A549 treated with DMSO at 1 μM for 4 hours (cell line): ENCODE measurements around the gene CIART. TPM values are rescaled to one million over a fixed set of nuclear protein-coding genes. Genes with fewer than 3 reads are reported as not detected.

Source experiments
- total RNA-seq: library from RNA; stranded (reverse); fragments of 200-300 nt; extraction: Qiagen RNA extraction; gene quantifications from 5 replicates; pipeline ENCODE4 v1.2.3, GENCODE V29; 2022; ENCODE audit warnings: low read depth

The CIART gene, protein sequence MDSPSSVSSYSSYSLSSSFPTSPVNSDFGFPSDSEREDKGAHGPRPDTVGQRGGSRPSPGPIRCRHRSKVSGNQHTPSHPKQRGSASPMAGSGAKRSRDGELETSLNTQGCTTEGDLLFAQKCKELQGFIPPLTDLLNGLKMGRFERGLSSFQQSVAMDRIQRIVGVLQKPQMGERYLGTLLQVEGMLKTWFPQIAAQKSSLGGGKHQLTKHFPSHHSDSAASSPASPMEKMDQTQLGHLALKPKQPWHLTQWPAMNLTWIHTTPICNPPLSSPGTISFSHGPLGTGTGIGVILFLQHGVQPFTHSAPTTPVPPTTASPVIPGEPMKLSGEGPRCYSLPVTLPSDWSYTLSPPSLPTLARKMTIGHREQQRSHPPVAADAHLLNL
- 0.30 to 0.55 TPM (median 0.53 TPM) in 5 replicates for total RNA-seq

DNA sequence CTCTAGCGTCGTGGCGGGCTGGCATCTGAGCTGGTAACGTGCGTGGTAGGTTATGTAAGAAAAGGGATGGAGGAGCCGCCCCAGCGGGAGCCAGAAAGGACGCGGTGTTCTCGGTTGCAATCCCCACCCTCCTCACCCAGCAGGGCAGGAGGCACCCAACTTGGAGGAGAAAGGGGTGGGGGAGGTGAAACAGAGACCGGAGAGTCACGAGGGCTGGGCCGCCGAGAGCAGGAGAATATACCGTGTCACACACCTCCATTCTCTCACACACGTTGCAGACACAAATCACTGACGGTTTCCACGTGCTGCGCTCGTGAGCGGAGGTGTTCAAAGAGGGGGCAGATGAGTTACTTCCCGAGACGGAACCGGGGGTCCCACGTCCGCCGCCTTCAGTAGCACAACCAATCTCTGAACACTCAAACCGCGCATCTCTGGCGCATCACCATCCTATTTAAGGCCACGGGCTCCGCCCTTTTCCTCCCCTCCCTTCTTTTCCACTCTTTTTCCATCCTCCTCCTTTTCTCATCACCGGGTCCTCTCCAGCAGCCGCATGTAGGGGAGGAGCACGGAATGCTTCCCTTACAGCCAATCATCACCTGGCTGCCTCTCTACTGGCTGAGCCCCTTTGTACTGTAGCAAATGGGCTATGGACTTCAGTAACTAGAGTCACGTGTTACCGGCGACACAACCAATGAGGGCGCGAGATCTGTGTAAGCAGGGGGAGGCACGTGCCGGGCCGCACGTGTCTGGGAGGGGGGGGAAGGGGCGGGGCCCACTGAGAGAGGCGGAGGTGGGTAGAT lies at the start of gene CIART:
CIART (plus strand) TSS at position 797 of the 800 bp plus-strand sequence. CDS start 714 bp downstream, outside the sequence.

DNA sequence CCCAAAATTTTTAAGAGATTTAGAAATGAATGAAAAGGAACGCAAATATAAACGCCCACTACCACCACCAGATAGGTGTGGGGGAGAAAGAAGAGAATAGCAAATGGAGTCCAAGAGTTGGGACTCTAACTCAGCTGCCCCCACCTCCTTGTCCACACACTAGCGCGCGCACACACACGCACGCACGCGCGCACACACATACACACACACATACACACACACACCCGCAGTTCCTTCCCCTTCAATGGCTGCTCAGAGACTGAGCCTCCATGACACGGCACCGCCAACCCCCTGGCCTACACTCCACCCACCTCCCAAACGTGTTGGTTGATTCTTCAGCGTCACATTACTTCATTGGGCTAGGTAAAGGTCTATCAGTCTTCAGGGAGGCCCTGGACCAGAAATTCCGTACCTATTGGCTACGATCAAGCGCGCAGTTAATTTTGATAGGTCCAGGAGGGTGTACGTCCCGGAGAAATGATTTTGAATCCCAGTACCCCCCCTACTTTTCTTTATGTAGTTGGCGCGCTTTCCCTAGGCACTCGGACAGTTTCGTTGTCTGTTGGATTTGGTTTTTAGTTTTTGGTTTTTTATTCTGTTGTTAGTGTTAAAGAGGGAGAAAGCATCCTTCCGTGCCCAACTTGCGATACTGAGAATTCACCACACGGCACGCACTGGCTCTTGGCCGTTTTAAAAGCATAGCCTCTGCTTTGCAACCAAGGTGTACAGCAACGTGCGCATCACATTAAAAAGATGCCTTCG lies 46.3 kb upstream of the CIART start, which contains the start of gene ANP32E:
ANP32E (minus strand) TSS at position 261 of the 762 bp plus-strand sequence. CDS start 326 bp downstream, outside the sequence.

DNA sequence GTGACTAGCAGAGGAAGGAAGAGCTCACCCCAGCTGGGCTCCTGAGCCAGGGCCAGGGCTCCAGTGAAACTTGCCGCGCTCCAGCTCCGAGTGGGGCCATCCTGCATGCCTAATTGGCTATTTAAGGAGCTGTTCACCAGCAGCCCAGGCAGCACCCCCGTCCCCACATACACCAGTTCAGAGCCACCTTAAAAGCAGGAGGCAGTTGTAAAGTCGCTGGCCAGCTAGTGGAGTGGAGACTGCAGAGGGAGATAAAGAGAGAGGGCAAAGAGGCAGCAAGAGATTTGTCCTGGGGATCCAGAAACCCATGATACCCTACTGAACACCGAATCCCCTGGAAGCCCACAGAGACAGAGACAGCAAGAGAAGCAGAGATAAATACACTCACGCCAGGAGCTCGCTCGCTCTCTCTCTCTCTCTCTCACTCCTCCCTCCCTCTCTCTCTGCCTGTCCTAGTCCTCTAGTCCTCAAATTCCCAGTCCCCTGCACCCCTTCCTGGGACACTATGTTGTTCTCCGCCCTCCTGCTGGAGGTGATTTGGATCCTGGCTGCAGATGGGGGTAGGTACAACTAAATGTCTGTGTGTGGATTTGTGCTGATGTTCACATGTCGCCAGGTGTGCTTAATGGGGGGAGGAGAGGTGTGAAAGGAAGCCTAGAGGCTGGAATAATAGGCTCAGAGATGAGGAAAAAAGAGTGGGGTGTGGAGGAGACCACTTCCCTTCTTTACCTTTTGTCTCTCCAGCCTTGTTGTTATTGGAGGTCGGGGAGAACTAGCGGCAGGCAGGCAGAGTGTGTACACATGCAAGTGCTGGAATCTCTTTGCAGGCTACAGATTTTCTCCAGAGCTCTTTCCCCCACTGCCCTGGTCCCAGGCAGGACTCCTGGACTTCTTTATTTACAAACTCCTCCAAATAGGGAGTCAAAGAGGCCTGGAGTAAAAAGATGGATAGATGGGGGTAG lies 24.4 kb upstream of the CIART start, which contains the start of gene CA14:
CA14 (plus strand) TSS at position 151 of the 962 bp plus-strand sequence; CDS start at position 506, 355 bp downstream.

DNA sequence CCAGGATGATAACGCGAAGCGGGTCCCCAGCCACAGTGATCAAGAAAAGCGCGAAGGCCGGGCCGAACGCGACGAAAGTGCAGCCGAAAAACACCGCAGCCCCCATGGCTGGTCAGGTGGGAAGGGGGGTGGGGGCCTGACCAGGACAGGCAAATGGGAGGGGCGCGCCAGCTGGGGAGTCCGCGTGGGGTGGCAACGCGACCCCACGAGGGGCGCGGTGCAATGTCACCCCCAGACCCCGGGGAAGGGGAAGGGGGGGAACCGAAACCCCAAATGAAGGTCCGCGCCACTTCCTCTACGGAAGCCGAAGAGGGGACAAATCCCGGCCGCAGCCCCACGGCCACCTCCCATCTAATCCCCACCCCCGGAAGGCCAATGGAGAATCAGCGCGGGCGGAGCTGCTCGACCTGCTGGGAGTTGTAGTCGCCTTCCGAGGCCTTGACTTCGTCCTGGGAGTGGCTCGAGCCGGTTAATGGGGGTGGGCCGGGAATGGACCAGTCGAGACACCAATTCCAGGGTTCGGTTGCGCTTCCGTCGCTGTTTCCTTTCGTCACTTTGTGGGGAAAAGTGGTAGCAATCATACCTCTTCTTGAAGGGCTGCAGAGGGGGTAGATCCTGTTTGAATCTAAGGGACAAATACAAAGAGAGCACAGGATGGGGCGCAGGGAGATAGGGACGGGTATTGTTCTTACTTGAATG lies 13.5 kb upstream of the CIART start, which contains the start of gene APH1A:
APH1A (minus strand) TSS at position 312 of the 699 bp plus-strand sequence; CDS start at position 106, 206 bp downstream.

DNA sequence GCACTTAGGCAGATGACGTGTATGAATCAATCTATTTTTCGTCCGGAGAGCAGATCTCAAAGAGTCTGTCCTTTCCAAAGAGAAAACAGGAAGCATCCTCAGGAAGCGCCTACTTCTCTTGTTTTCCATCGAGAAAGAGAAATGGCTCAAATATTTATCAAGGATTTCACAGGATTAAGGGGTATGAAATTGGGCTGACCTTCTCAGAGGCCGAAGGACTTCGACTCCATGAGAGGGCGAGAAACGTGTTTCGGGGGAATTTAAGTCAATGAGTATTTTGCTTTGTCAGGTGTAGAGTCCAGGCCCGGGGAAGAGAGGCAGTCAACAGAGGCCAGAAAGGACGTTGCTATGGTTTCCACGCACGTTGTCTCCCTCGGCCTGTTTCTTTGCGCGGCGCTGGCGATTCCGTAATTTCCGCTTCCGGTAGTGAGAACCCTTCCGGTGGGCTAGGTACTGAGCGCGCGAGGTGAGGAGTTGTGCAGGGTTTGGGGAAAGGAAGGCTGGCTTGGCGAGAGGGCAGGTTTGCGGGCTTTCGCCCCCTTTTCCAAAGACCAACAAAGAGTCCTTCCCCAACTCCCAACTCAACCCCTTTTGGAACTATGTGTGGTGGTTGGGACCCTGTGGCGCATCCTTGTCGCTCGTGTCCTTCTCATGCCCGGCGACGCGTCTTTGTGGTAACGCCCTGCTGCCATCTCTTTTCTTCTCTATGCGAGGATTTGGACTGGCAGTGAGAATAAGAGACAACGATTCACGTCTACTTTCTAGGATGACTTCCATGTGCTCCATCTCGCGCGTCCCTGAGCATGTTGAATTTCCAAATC lies 11.3 kb downstream of the CIART start, which contains the start of gene MRPS21:
MRPS21 (plus strand) TSS at position 429 of the 821 bp plus-strand sequence. CDS start 506 bp downstream, outside the sequence.

Other genes with a start within 250 kb of the CIART start
- 13.7 to 18.7 TPM (median 17.0 TPM) in 5 replicates for gene VPS45, start 214.8 kb upstream of the CIART start, total RNA-seq
- gene PLEKHO1, start 132.6 kb upstream of the CIART start, total RNA-seq = 8.8 to 10.2 TPM (median 9.8 TPM) in 5 replicates
- 41.5 to 53.7 TPM (median 50.5 TPM) in 5 replicates for gene ANP32E, start 46.4 kb upstream of the CIART start, total RNA-seq
- gene CA14, start 24.8 kb upstream of the CIART start, total RNA-seq = not detected in 5 replicates
- 129 to 138 TPM (median 132 TPM) in 5 replicates for gene APH1A, start 13.5 kb upstream of the CIART start, total RNA-seq
- gene C1orf54, start 9.8 kb upstream of the CIART start, total RNA-seq = 0.18 to 0.44 TPM (median 0.25 TPM) in 4 of 5 replicates, not detected in the other
- gene MRPS21, start 11.3 kb downstream of the CIART start, total RNA-seq = 79.5 to 91.7 TPM (median 80.4 TPM) in 5 replicates
- 50.2 to 63.2 TPM (median 58.2 TPM) in 5 replicates for gene PRPF3, start 39.0 kb downstream of the CIART start, total RNA-seq
- gene RPRD2, start 81.6 kb downstream of the CIART start, total RNA-seq = 14.1 to 17.5 TPM (median 16.5 TPM) in 5 replicates
- 20.7 to 24.4 TPM (median 22.6 TPM) in 5 replicates for gene TARS2, start 204.9 kb downstream of the CIART start, total RNA-seq
- gene ECM1, start 225.6 kb downstream of the CIART start, total RNA-seq = 2.1 to 2.7 TPM (median 2.3 TPM) in 5 replicates
- gene FALEC, start 233.2 kb downstream of the CIART start, total RNA-seq = 0.17 to 0.33 TPM in 2 of 5 replicates, not detected in the others